K562 (cell line): ENCODE results near the gene RGS6. TPM values are rescaled to one million over a fixed set of nuclear protein-coding genes. Genes with fewer than 3 reads are reported as not detected.
A peak's percentile ranks its signal among the peaks of the same experiment; 100 is the strongest.

Experiments used
- ATAC-seq: fragments of 200-7000 bp; cut with Tn5 transposase; 3 replicates; pipeline ENCODE4 v1.9.1; 2020; ENCODE audit warnings: moderate library complexity
- BruUV-seq: library from RNA; stranded (reverse); fragments of 400-500 nt; replicated peaks from 2 replicates; lab custom pipeline; 2021; lab: Mats Ljungman, UMichigan
- CTCF ChIA-PET: fragments of 300-600 bp; formaldehyde crosslinking; extraction: SDS; loops from one replicate; lab custom pipeline; 2021; ENCODE audit warnings: low intra/inter-chr PET ratio; lab: Yijun Ruan, JAX
- POLR2A ChIA-PET: fragments of 300-600, 350-650 bp; sonication (Branson Sonifier 250); formaldehyde crosslinking; extraction: SDS; loops from one replicate; lab custom pipeline; 2021; ENCODE audit warnings: antibody characterized with exemption, inconsistent platforms; lab: Yijun Ruan, JAX
- DNase-seq, 4 experiments: peaks; one replicate each; pipeline versions ENCODE4 v3.0.0 to v3.0.0-alpha.2; 2011 to 2018; ENCODE audit warnings: low spot score in 3 of 4, mixed read lengths in 3 of 4; ENCODE audit errors: extremely low read depth in 1 of 4
- FAIRE-seq: peaks from 2 replicates; lab custom pipeline; 2011; peaks lifted over from hg19 to GRCh38; lab: Jason Lieb, UNC
- H2AFZ ChIP-seq: 2 replicates; pipeline ENCODE4 v1.6.0; 2011; ENCODE audit warnings: low read depth, low read length, control low read depth, inconsistent platforms
- H3K27ac ChIP-seq: fragments of 200-600 bp; 3 replicates; pipeline ENCODE4 v1.8.0; 2011; ENCODE audit warnings: low read depth, mild to moderate bottlenecking, control low read depth, inconsistent platforms, low read length, moderate library complexity, mixed read lengths; ENCODE audit errors: extremely low read depth
- H3K27me3 ChIP-seq, 2 experiments: fragments of 300-600 bp in 1 of 2; 2 replicates in 1 of 2; 3 replicates in 1 of 2; pipeline versions ENCODE4 v1.6.0 to v1.8.0; 2011; ENCODE audit warnings: inconsistent platforms in 2 of 2, low read length in 2 of 2, mild to moderate bottlenecking in 1 of 2, mixed read lengths in 1 of 2, moderate library complexity in 1 of 2; ENCODE audit not compliant: control insufficient read depth in 2 of 2, insufficient read depth in 2 of 2
- H3K36me3 ChIP-seq: fragments of 300-600 bp; 3 replicates; pipeline ENCODE4 v1.8.0; 2011; ENCODE audit warnings: mild to moderate bottlenecking, low read length, inconsistent platforms; ENCODE audit not compliant: control insufficient read depth, insufficient read depth
- H3K4me1 ChIP-seq, 2 experiments: fragments of 200-600 bp in 1 of 2; replicated peaks in 1 of 2; 2 replicates in 1 of 2; 3 replicates in 1 of 2; pipeline versions ENCODE4 v1.5.1 to v1.8.0; 2011; ENCODE audit warnings: inconsistent platforms in 2 of 2, low read length in 2 of 2, mild to moderate bottlenecking in 1 of 2, mixed read lengths in 1 of 2, moderate library complexity in 1 of 2; ENCODE audit not compliant: control insufficient read depth in 2 of 2, insufficient read depth in 2 of 2
- H3K4me2 ChIP-seq: 2 replicates; pipeline ENCODE4 v1.6.1; 2011; ENCODE audit warnings: low read length, control low read depth, inconsistent platforms, mixed read lengths; ENCODE audit not compliant: insufficient read depth
- H3K4me3 ChIP-seq: fragments of 200-600 bp; sonication (generic), shearing (Covaris generic); 2 replicates; pipeline ENCODE4 v1.5.1; 2016; ENCODE audit warnings: control low read depth, inconsistent platforms
- H3K79me2 ChIP-seq: fragments of 200-600 bp; 3 replicates; pipeline ENCODE4 v1.8.0; 2011; ENCODE audit warnings: low read length, inconsistent platforms; ENCODE audit not compliant: control insufficient read depth, insufficient read depth
- H3K9ac ChIP-seq, 2 experiments: 2 replicates each; pipeline versions ENCODE4 v1.6.0 to v1.6.1; 2011; ENCODE audit warnings: low read depth in 2 of 2, low read length in 2 of 2, control low read depth in 1 of 2, inconsistent platforms in 1 of 2, mild to moderate bottlenecking in 1 of 2, mixed read lengths in 1 of 2; ENCODE audit not compliant: insufficient read depth in 1 of 2
- H3K9me1 ChIP-seq: one replicate; pipeline ENCODE4 v1.6.0; 2011; ENCODE audit warnings: inconsistent platforms, mild to moderate bottlenecking, low read length, moderate library complexity; ENCODE audit not compliant: control insufficient read depth, insufficient read depth
- H3K9me3 ChIP-seq: replicated peaks from 2 replicates; pipeline ENCODE4 v1.5.1; 2011; ENCODE audit warnings: low read depth, low read length, inconsistent platforms; ENCODE audit not compliant: control insufficient read depth, insufficient read depth
- H4K20me1 ChIP-seq: replicated peaks from 2 replicates; pipeline ENCODE4 v1.6.1; 2011; ENCODE audit warnings: low read length, inconsistent platforms, mixed read lengths; ENCODE audit not compliant: control insufficient read depth, insufficient read depth
- EGR1 ChIP-seq: fragments of 450-650 bp; conservative IDR thresholded peaks from 2 replicates; pipeline ENCODE4 v1.6.1; 2017; ENCODE audit warnings: mild to moderate bottlenecking
- EHMT2 ChIP-seq: fragments of 450-650 bp; IDR thresholded peaks from 2 replicates; pipeline ENCODE4 v1.6.1; 2018; ENCODE audit warnings: antibody characterized with exemption
- HES1 ChIP-seq: fragments of 450-650 bp; IDR thresholded peaks from 2 replicates; pipeline ENCODE4 v1.6.1; 2016; ENCODE audit warnings: low read depth, mild to moderate bottlenecking, moderate library complexity
- MAFF ChIP-seq: IDR thresholded peaks from 2 replicates; pipeline ENCODE4 v1.6.1; 2012; ENCODE audit warnings: low read length, improper control_type of control experiment
- MEF2A ChIP-seq: IDR thresholded peaks from 2 replicates; pipeline ENCODE4 v1.6.1; 2011; ENCODE audit warnings: low read depth, mild to moderate bottlenecking, low read length, moderate library complexity; ENCODE audit not compliant: control insufficient read depth
- RBM15 ChIP-seq: fragments of 200-400 bp; formaldehyde crosslinking; IDR thresholded peaks from 2 replicates; pipeline ENCODE4 v1.6.1; 2018; ENCODE audit warnings: mild to moderate bottlenecking, low read length, moderate library complexity; ENCODE audit not compliant: insufficient read depth
- TFAP4 ChIP-seq: sonication (generic); formaldehyde crosslinking; IDR thresholded peaks from 2 replicates; pipeline ENCODE4 v1.8.0; 2022; ENCODE audit warnings: missing genetic modification reagents, mild to moderate bottlenecking, moderate library complexity, borderline replicate concordance
- ZNF316 ChIP-seq: fragments of 450-650 bp; IDR thresholded peaks from 2 replicates; pipeline ENCODE4 v1.6.1; 2016
- WGBS: fragments of 100-300 bp; shearing (Covaris generic); methylation state at CpG from one replicate; pipeline ENCODE4 v1.1.6; 2016; ENCODE audit warnings: low coverage, mixed read lengths; ENCODE audit not compliant: insufficient coverage; ENCODE audit errors: missing lambda C conversion rate; 5-methylcytosine and 5-hydroxymethylcytosine counted together
- in situ Hi-C: fragments of 300-500 bp; cut with MboI; formaldehyde crosslinking; loops from 4 replicates; pipeline ENCODE4 v1.15.0; 2018; ENCODE audit warnings: inconsistent platforms, mixed read lengths
- intact Hi-C: fragments of 100-400 bp; cut with micrococcal nuclease; formaldehyde crosslinking; loops from 2 replicates; pipeline ENCODE4 v1.14.2; 2022
- polyA plus RNA-seq, 8 experiments: library from polyadenylated mRNA; depleted of rRNA in 4 of 8; stranded (reverse) in 5 of 8; unstranded in 3 of 8; fragments of >200 nt; fragmentation: Nextera tagmentation in 2 of 8; fragmentation: Illumina TruSeq in 1 of 8; extraction: Ambion mirVana in 2 of 8; extraction: Trizol in 1 of 8; gene quantifications; 2 replicates each; pipeline versions ENCODE4 v1.2.1 to v1.2.3, GENCODE V29; 2011 to 2014; ENCODE audit warnings: inconsistent platforms in 1 of 8, missing spikeins in 1 of 8
- total RNA-seq, 7 experiments: library from RNA; depleted of rRNA in 6 of 7; stranded (reverse); fragments of >200 nt in 6 of 7; fragmentation: Illumina TruSeq in 2 of 7; extraction: Trizol in 2 of 7; gene quantifications; 2 replicates each; pipeline versions ENCODE4 v1.2.1 to v1.2.3, GENCODE V29; 2011 to 2021; ENCODE audit warnings: low replicate concordance in 1 of 7

RGS6 gene
- total and polyA plus RNA-seq, 9 of the 15 experiments (the other 6 are each of a cell fraction or from before 2014, with no cell fraction given), result not detected

- intact Hi-C loops (no loop called here), in situ Hi-C loops (no loop called here)
- 0 out of 2 replicates have a peak, but pooled peaks have one; percentile 3 for TF ChIP-seq ZNF316
- TF ChIP-seq EGR1, result no peak
- no peak for TF ChIP-seq MEF2A
- no peak for TF ChIP-seq HES1
- TF ChIP-seq RBM15, result no peak
- TF ChIP-seq TFAP4 (CRISPR knock-in tag), result no peak
- no peak for TF ChIP-seq MAFF
- no peak for TF ChIP-seq EHMT2
- Histone ChIP-seq H3K27ac (no peak overlapping the region), H3K9ac (no peak overlapping the region), H4K20me1 (no peaks in the 10 kb centered on the region), H3K4me3 (no peak overlapping the region), H3K4me2 (no peak overlapping the region), H3K79me2 (no peaks in the 10 kb centered on the region), H3K9me1 (no peaks in the 10 kb centered on the region), H3K4me1 (no peaks in the 10 kb centered on the region), H2AFZ (no peak overlapping the region), H3K36me3 (no peaks in the 10 kb centered on the region), H3K27me3 (no peaks in the 10 kb centered on the region), H3K9me3 (no peaks in the 10 kb centered on the region)
- ChIA-PET POLR2A (no interaction called here), CTCF (no interaction called here)
- 0% methylated on average over 4 of the region's 4 CpGs for WGBS
- no TSS peak for BruUV-seq
- DNase-seq, result no peak
- FAIRE-seq, result no peak
- ATAC-seq, result no peak
These were observed 122.7 kb downstream of the RGS6 start for GRCh38 chr14:72054911-72055310.
